Activated CD8-positive, alpha-beta T cell treated with anti-CD3 and anti-CD28 coated beads for 36 hours (primary cell): ENCODE results near the gene MDGA2. TPM values are rescaled to one million over a fixed set of nuclear protein-coding genes. Genes with fewer than 3 reads are reported as not detected.

Source experiments
- ATAC-seq: fragments of 200-7000 bp; cut with Tn5 transposase; one replicate; pipeline ENCODE4 v1.10.0; 2021; ENCODE audit warnings: mild to moderate bottlenecking, moderate library complexity
- CTCF ChIA-PET: fragments of 350-600 bp; sonication (Branson Sonifier 250); formaldehyde crosslinking; loops from one replicate; lab custom pipeline; 2021; ENCODE audit warnings: antibody characterized with exemption; lab: Charles Lee
- POLR2A ChIA-PET: fragments of 350-600 bp; sonication (Branson Sonifier 250); formaldehyde crosslinking; loops from one replicate; lab custom pipeline; 2021; ENCODE audit warnings: antibody characterized with exemption; lab: Charles Lee
- DNase-seq: peaks from one replicate; pipeline ENCODE4 v3.0.0-alpha.2; 2020
- H3K27ac Mint-ChIP-seq: one replicate; pipeline ENCODE4 v1.8.0; 2021; ENCODE audit warnings: mild to moderate bottlenecking, mixed read lengths
- H3K27me3 Mint-ChIP-seq: one replicate; pipeline ENCODE4 v1.8.0; 2021; ENCODE audit warnings: mixed read lengths
- H3K36me3 Mint-ChIP-seq: one replicate; pipeline ENCODE4 v1.8.0; 2021; ENCODE audit warnings: low read depth, mixed read lengths
- H3K4me1 Mint-ChIP-seq: one replicate; pipeline ENCODE4 v1.8.0; 2021; ENCODE audit warnings: low read depth, mixed read lengths
- H3K4me3 Mint-ChIP-seq: one replicate; pipeline ENCODE4 v1.8.0; 2021; ENCODE audit warnings: mild to moderate bottlenecking, moderate library complexity, mixed read lengths
- H3K9me3 Mint-ChIP-seq: one replicate; pipeline ENCODE4 v1.8.0; 2021; ENCODE audit warnings: mixed read lengths
- CTCF ChIP-seq: fragments of 200-600 bp; IDR thresholded peaks from one replicate; pipeline ENCODE4 v1.8.0; 2022; ENCODE audit warnings: antibody characterized with exemption, mild to moderate bottlenecking
- intact Hi-C: fragments of 100-400 bp; cut with micrococcal nuclease; formaldehyde crosslinking; loops from one replicate; pipeline ENCODE4 v1.10.0; 2022
- total RNA-seq, 2 experiments: library from RNA; stranded (reverse); gene quantifications; one replicate each; pipeline ENCODE4 v1.2.3, GENCODE V29; 2021

MDGA2 gene
- total RNA-seq, 2 experiments from 2014 or later: not detected

- Mint-ChIP-seq H3K4me1 (no peaks in the 10 kb centered on the region), H3K4me3 (no peak overlapping the region), H3K27me3 (no peaks in the 10 kb centered on the region), H3K36me3 (no peaks in the 10 kb centered on the region), H3K27ac (no peak overlapping the region), H3K9me3 (peaks cover 1% of the 10 kb centered on the region)
- no peak for TF ChIP-seq CTCF
- ATAC-seq: no peak
- POLR2A ChIA-PET: no interaction called here
- intact Hi-C loops: no loop called here
- CTCF ChIA-PET: no interaction called here
- no peak for DNase-seq
Observed at GRCh38 chr14:47549886-47550285, 125.5 kb downstream of the MDGA2 start.

- no peaks in the 10 kb centered on the region for H3K27me3 Mint-ChIP-seq
Observed at GRCh38 chr14:47543459-47543858, 131.9 kb downstream of the MDGA2 start.

GRCh38 chr14:47541662-47542061 is 133.7 kb downstream of the MDGA2 start:
- no peak overlapping the region for H3K4me3 Mint-ChIP-seq
- TF ChIP-seq CTCF: no peak
- no peak for ATAC-seq
- intact Hi-C loops: no loop called here
- CTCF ChIA-PET: no interaction called here
- no peaks in the 10 kb centered on the region for H3K27me3 Mint-ChIP-seq
- DNase-seq: no peak
- H3K27ac Mint-ChIP-seq: no peak overlapping the region
- H3K36me3 Mint-ChIP-seq: no peaks in the 10 kb centered on the region
- POLR2A ChIA-PET: no interaction called here
- H3K4me1 Mint-ChIP-seq: no peaks in the 10 kb centered on the region
- peaks cover 2% of the 10 kb centered on the region for H3K9me3 Mint-ChIP-seq

More at GRCh38 chr14:47543459-47543858, 131.9 kb downstream of the MDGA2 start:
- Mint-ChIP-seq H3K27ac (no peak overlapping the region), H3K9me3 (no peaks in the 10 kb centered on the region), H3K36me3 (no peaks in the 10 kb centered on the region), H3K4me1 (no peaks in the 10 kb centered on the region), H3K4me3 (no peak overlapping the region)
- POLR2A ChIA-PET: no interaction called here
- intact Hi-C loops: no loop called here
- CTCF ChIA-PET: no interaction called here
- ATAC-seq (no peak), DNase-seq (no peak)
- TF ChIP-seq CTCF: no peak

- POLR2A ChIA-PET: no interaction called here
- intact Hi-C loops: no loop called here
- ATAC-seq: no peak
Observed at GRCh38 chr14:47539031-47539461, 136.4 kb downstream of the MDGA2 start.

GRCh38 chr14:47536341-47536740 is 139.1 kb downstream of the MDGA2 start:
- Mint-ChIP-seq H3K4me3 (no peak overlapping the region), H3K27me3 (no peaks in the 10 kb centered on the region), H3K4me1 (no peaks in the 10 kb centered on the region), H3K9me3 (peaks cover 4% of the 10 kb centered on the region), H3K27ac (no peak overlapping the region), H3K36me3 (no peaks in the 10 kb centered on the region)
- no peak for TF ChIP-seq CTCF
- no peak for ATAC-seq
- CTCF ChIA-PET: no interaction called here
- intact Hi-C loops: no loop called here
- POLR2A ChIA-PET: no interaction called here
- no peak for DNase-seq

More at GRCh38 chr14:47539031-47539461, 136.4 kb downstream of the MDGA2 start:
- H3K4me1 Mint-ChIP-seq: no peaks in the 10 kb centered on the region
- peaks cover 4% of the 10 kb centered on the region for H3K9me3 Mint-ChIP-seq
- TF ChIP-seq CTCF: no peak
- DNase-seq: no peak
- CTCF ChIA-PET: interaction anchor here (0.6 kb wide), 1 partner anchor 14 kb away, joined by 3 read pairs; no protein-coding TSS in a partner anchor
- no peak overlapping the region for H3K27ac Mint-ChIP-seq
- no peaks in the 10 kb centered on the region for H3K27me3 Mint-ChIP-seq
- H3K4me3 Mint-ChIP-seq: no peak overlapping the region
- no peaks in the 10 kb centered on the region for H3K36me3 Mint-ChIP-seq
